Ovary (tissue), 9 donors: ENCODE data around the gene CCL14. TPM values are rescaled to one million over a fixed set of nuclear protein-coding genes. Genes with fewer than 3 reads are reported as not detected.

Source experiments
- DNase-seq, 5 donors: peaks; one replicate each; pipeline ENCODE4 v3.0.0-alpha.2; 2019 to 2020
- H3K27ac ChIP-seq, 2 donors: fragments of 200-600 bp; one replicate each; pipeline versions ENCODE4 v1.5.1 to v1.8.0; 2019 to 2022
- H3K27me3 ChIP-seq: fragments of 200-600 bp; one replicate; pipeline ENCODE4 v1.8.0; 2022
- H3K36me3 ChIP-seq: fragments of 200-600 bp; sonication (generic); one replicate; pipeline ENCODE4 v1.5.1; 2019
- H3K4me1 ChIP-seq: one replicate; pipeline ENCODE4 v1.8.1; 2013; ENCODE audit warnings: mild to moderate bottlenecking, moderate library complexity; ENCODE audit not compliant: insufficient read depth
- H3K4me3 ChIP-seq: fragments of 200-600 bp; sonication (generic); one replicate; pipeline ENCODE4 v1.5.1; 2017
- H3K9me3 ChIP-seq, 2 donors: fragments of 200-600 bp in 1 of 2; sonication (generic) in 1 of 2; one replicate each; pipeline versions ENCODE4 v1.5.1 to v1.8.1; 2013 to 2019; ENCODE audit warnings: mild to moderate bottlenecking in 1 of 2, moderate library complexity in 1 of 2
- EP300 ChIP-seq: sonication (generic); formaldehyde crosslinking; IDR thresholded peaks from one replicate; pipeline ENCODE4 v1.6.1; 2017; ENCODE audit warnings: antibody characterized with exemption
- POLR2A ChIP-seq: fragments of 450-650 bp; IDR thresholded peaks from one replicate; pipeline ENCODE4 v1.6.1; 2017; ENCODE audit warnings: antibody characterized with exemption, mild to moderate bottlenecking, moderate library complexity
- WGBS, 3 donors: extraction: QIAGEN DNeasy Blood & Tissue Kit in 1 of 3; methylation state at CpG; one replicate each; pipeline versions ENCODE4 v1.1.5 to v1.1.7; 2013 to 2017; 5-methylcytosine and 5-hydroxymethylcytosine counted together
- intact Hi-C, 4 donors: fragments of 100-400 bp; cut with DNase I; formaldehyde crosslinking; loops; one replicate each; pipeline versions ENCODE4 v1.11.0 to v1.15.1; 2022 to 2023
- polyA plus RNA-seq, 2 donors: library from polyadenylated mRNA; stranded (reverse); fragments of 200-250 nt in 1 of 2; fragments of 350-450 nt in 1 of 2; fragmentation: Illumina TruSeq in 1 of 2; extraction: RNeasy Lipid Tissue Mini Kit (QIAGEN cat#74804) in 1 of 2; gene quantifications; one replicate each; pipeline ENCODE4 v1.2.3, GENCODE V29; 2013 to 2014
- total RNA-seq, 7 donors: library from RNA; depleted of rRNA in 2 of 7; stranded (reverse); fragments of >200 nt in 2 of 7; fragmentation: NEBNext Ultra II Directional in 3 of 7; extraction: Animal tissue kit (Norgen Biotek cat#: 25700) in 3 of 7; gene quantifications; one replicate each; pipeline versions ENCODE4 v1.1.0 to v1.2.4, GENCODE V29; 2016 to 2023
- TF ChIP-seq, protein P1 (sequence below), 3 donors: fragments of 450-650 bp in 2 of 3; fragments of 200-600 bp in 1 of 3; IDR thresholded peaks; one replicate each; pipeline versions ENCODE4 v1.5.1 to v1.8.0; 2016 to 2022; ENCODE audit warnings: antibody characterized with exemption in 3 of 3, mild to moderate bottlenecking in 1 of 3
- donor health status: DM: no; HTN: no; CAD: no; lungs with moderate emphysema.
- donor health status: DM: no; HTN: no; CAD: no.
- donor health status: Bipolar disorder and iron deficiency.
- donor health status: DM: yes; HTN: yes; CAD: no.
- donor health status: DM: no; HTN: no; CAD: no.
- donor health status: DM: yes; HTN: yes; CAD: no.

CCL14 gene
- total and polyA plus RNA-seq, 9 donors: 3.3 to 411 (median 15.1) TPM

DNA sequence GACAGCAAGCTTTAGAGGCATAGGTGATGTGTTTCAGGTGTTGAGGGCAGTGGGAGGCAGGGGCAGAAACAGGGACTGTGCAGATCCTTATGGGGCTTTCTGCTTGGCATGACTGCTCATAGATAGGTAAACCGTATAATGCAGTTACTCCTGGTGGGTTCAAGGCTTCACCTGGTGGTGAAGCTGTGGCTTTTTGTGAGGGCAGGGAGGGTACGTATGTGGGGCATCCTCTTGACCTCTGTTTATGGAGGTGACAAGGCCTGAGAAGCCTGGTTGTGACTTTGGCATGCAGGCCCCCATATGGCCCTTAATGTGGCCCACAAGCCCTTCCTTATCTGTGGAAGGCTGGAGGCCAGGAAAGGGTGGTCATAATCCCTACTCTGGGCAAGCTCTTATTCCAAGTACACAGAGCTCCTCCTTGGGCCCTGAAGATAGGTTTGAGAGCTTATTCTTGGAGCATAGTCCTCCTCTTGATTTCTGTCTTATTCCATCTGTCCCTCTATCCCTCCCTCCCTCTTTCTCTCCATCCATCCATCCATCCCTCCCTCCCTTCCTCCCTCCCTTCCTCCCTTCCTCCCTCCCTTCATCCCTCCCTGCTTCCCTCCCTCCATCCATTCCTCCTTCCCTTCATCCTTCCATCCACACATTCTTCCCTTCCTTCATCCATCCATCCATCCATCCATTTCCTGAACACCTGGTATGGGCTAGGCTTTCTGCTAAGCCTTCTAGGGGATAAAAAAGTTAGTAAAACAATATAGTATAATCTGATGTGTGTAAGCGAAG lies 3.9 kb downstream of the CCL14 start:
- H3K27ac ChIP-seq: no peak overlapping the region
- no peaks in the 10 kb centered on the region for H3K36me3 ChIP-seq
- no peaks in the 10 kb centered on the region for H3K9me3 ChIP-seq
- H3K27me3 ChIP-seq: no peaks in the 10 kb centered on the region
- TF ChIP-seq POLR2A (no peak), EP300 (no peak)
- TF ChIP-seq, protein P1, sequence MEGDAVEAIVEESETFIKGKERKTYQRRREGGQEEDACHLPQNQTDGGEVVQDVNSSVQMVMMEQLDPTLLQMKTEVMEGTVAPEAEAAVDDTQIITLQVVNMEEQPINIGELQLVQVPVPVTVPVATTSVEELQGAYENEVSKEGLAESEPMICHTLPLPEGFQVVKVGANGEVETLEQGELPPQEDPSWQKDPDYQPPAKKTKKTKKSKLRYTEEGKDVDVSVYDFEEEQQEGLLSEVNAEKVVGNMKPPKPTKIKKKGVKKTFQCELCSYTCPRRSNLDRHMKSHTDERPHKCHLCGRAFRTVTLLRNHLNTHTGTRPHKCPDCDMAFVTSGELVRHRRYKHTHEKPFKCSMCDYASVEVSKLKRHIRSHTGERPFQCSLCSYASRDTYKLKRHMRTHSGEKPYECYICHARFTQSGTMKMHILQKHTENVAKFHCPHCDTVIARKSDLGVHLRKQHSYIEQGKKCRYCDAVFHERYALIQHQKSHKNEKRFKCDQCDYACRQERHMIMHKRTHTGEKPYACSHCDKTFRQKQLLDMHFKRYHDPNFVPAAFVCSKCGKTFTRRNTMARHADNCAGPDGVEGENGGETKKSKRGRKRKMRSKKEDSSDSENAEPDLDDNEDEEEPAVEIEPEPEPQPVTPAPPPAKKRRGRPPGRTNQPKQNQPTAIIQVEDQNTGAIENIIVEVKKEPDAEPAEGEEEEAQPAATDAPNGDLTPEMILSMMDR (IDR thresholded peaks at IDR 0.05): no peak
- H3K4me3 ChIP-seq: no peak overlapping the region
- DNase-seq: no peak
- intact Hi-C loops: no loop called here
- H3K4me1 ChIP-seq: no peaks in the 10 kb centered on the region
- WGBS, 3 donors: 84 to 89% (median 84%) methylated on average over 3 of the region's 3 CpGs

- WGBS, 3 donors: 63 to 72% (median 69%) methylated on average over 4 of the region's 4 CpGs
- no peaks in the 10 kb centered on the region for H3K4me1 ChIP-seq
- intact Hi-C loops: no loop called here
- no peaks in the 10 kb centered on the region for H3K9me3 ChIP-seq
- no peak for DNase-seq
- no peaks in the 10 kb centered on the region for H3K36me3 ChIP-seq
- TF ChIP-seq POLR2A (no peak), EP300 (no peak)
- TF ChIP-seq, protein P1 (IDR thresholded peaks at IDR 0.05): no peak
- H3K27ac ChIP-seq: no peak overlapping the region
- no peak overlapping the region for H3K4me3 ChIP-seq
- H3K27me3 ChIP-seq: no peaks in the 10 kb centered on the region
Observed at GRCh38 chr17:35981908-35982330, 4.6 kb downstream of the CCL14 start.

DNA sequence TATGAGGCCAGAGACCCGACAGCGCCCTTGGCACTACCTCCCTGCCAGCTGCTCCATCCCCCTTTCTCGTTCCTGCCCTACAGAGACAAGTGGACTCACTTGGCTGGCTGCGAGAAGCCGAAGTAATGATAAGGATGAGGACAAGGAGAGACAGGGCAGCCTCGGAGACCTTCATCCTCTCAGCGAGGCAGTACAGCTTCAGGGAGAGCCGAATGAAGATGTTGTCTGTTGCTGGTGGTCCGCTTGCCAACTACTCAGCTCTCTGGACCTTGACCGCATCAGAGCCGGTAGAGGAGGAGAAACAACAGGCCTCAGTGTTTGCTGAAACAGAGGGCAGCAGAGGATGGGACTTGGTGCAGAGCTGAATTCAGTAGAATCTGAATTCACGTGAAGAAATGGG lies 5.3 kb downstream of the CCL14 start, which contains the start of gene CCL16:
Gene CCL16 (minus strand): TSS at position 252 of the 400 bp plus-strand sequence. CDS start 77 bp downstream, at position 175.
- WGBS, 3 donors: 84 to 91% (median 87%) methylated on average over 12 of the region's 12 CpGs
- TF ChIP-seq POLR2A (no peak), EP300 (no peak)
- TF ChIP-seq, protein P1 (IDR thresholded peaks at IDR 0.05): no peak

GRCh38 chr17:35978346-35978745 lies 8.2 kb downstream of the CCL14 start:
- Histone ChIP-seq H3K27me3 (no peaks in the 10 kb centered on the region), H3K27ac (no peak overlapping the region), H3K36me3 (no peaks in the 10 kb centered on the region), H3K4me3 (no peak overlapping the region), H3K4me1 (no peaks in the 10 kb centered on the region), H3K9me3 (no peaks in the 10 kb centered on the region)
- TF ChIP-seq EP300 (no peak), POLR2A (no peak)
- TF ChIP-seq, protein P1 (IDR thresholded peaks at IDR 0.05): no peak
- WGBS, 3 donors: 75 to 83% (median 78%) methylated on average over 3 of the region's 3 CpGs
- intact Hi-C loops: loop anchor here in 2 of 4 donors (10.0 kb wide), 2 partner anchors 496 to 506 kb away; partner anchors contain the start of gene ZNHIT3 (in 1 of the 2)
- DNase-seq: no peak

More for the DNA sequence above, 5.3 kb downstream of the CCL14 start, which contains the start of gene CCL16:
- no peaks in the 10 kb centered on the region for H3K27me3 ChIP-seq
- no peaks in the 10 kb centered on the region for H3K36me3 ChIP-seq
- H3K27ac ChIP-seq: no peak within 1 kb of the TSS
- intact Hi-C loops: no loop called here
- no peaks in the 10 kb centered on the region for H3K9me3 ChIP-seq
- no peaks in the 10 kb centered on the region for H3K4me1 ChIP-seq
- no peak within 1 kb of the TSS for H3K4me3 ChIP-seq
- DNase-seq: no peak
